Erythroblast (primary cell): ENCODE data around the gene PDE8B.

ENCODE experiments used
- DNase-seq, 2 experiments: peaks; one replicate each; lab custom pipeline; 2025; lab: John Stamatoyannopoulos, UW
- GATA1 ChIP-seq: IDR thresholded peaks from 2 replicates; pipeline ENCODE4 v1.6.1; 2011; ENCODE audit warnings: low read depth, mild to moderate bottlenecking, control low read depth, low read length, moderate library complexity
- POLR2A ChIP-seq: IDR thresholded peaks from 2 replicates; pipeline ENCODE4 v1.6.1; 2011; ENCODE audit warnings: mild to moderate bottlenecking, low read length

The PDE8B gene

DNA sequence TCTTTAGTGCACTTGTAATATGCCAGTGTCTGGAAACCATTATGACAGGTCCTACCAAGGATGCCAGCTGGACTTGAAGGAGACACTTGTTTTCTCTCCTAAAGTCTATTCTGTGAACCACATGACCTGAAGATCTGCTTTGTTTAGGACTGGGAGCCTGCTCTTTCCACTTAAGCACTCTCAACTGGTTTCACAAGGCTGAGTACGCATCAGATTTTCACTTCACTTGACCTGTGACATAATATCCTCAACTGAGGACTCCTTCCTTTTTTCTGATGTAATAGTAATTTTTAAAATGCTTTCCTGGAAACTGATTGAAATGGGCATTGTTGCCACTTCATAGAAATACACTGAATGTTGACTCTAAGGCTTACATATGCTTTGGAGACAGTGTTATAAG, 52.2 kb downstream of the PDE8B start:
- no peak for DNase-seq
- TF ChIP-seq POLR2A, result no peak

DNA sequence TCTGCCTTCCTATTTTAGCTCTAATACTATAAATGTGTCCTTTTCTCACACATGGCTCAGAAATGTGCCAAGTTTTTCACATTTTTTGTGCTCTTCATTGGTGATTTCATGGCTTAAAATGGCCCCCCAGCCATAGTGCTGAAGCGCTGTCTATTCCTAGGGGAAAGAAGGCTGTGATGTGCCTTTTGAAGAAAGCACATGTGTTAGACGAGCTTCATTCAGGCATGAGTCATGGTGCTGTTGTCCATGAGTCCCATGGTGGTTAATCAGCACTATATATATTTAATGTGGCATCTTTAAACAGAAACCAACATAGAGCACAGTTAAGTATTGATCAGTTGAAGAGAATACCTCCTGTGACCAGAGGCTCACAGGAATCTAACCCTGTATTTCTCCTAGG, 55.8 kb downstream of the PDE8B start:
- DNase-seq, result no peak
- no peak for TF ChIP-seq POLR2A

DNA sequence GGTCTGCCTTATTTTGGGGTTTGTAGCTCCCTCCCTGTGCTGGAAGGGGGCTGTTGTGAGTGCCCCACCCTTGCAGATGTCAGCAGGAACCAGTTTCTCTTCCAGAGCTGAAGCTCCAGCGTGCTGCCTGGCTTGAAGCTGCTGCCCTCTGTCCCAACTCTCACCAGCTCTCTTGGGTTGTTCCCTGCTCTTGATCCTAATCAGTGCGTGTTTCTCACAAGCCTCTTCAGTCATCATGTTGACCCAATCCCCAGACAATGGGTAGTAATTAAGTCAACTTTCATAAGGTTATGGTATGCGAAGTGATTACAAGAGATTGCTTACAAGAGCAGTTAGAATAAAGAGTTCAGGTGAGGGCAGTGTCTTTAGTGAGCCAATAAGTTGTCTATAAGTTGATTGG, 57.0 kb downstream of the PDE8B start:
- DNase-seq, result no peak
- TF ChIP-seq POLR2A, result no peak

DNA sequence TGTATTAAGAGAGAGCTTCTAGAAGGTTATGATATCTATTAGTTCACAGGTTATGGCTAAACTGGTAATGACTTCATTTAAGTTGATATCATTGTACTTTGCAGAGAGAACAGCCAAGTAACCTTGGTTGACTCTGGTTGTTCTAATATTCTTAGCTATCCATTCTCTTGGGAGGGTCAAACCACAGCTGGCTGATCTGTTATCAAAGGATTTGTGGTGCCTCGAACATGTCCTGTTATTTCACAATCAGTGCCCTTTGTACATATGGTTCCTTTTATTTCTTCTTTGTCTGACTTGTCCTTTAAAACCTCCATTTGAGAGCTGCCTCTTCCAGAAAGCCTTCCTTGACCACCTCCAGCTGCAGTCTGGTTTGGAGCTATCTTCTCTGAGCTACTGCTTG, 61.7 kb downstream of the PDE8B start:
- no peak for DNase-seq
- TF ChIP-seq POLR2A (no peak), GATA1 (no peak)

DNA sequence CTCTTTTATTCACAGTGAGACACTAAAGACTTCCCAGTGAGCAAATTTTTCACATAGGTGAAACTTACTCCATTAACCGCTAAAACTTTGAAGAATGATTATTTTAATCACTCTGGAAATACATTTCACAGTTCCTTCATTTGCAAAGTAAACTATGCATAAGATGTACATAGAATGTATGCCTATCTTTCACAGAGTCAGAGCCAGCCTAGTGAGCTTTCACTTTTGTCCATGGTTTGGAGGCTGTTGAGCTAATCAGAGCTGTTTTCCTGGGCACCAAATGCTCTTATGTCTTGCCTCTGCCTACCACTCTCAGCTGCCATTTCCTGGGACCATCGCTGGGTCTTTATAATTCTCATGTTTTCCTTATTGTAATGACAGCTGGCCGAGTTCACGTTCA, 67.3 kb downstream of the PDE8B start:
- no peak for DNase-seq
- TF ChIP-seq GATA1, result no peak
- TF ChIP-seq POLR2A, result no peak

DNA sequence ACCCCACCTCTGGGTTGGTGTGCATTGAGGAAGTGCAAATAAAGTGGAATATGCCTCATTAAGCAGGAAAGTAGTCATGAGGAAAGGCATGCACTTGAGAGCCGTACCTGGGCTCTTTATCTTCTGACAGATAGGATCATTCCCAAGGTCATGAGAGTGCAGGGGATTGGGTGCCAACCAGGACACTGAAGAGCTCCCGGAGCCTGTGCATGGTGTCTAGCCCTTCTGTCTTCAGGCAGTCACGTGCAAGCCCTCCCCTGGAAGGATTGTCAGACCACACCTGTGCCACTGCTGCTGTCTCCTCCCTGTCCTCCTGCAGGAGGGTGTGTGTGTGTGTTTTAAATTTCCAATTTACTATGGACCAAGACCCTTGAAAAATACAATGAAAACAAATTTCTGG, 69.6 kb downstream of the PDE8B start:
- DNase-seq, result no peak
- TF ChIP-seq POLR2A (no peak), GATA1 (no peak)

DNA sequence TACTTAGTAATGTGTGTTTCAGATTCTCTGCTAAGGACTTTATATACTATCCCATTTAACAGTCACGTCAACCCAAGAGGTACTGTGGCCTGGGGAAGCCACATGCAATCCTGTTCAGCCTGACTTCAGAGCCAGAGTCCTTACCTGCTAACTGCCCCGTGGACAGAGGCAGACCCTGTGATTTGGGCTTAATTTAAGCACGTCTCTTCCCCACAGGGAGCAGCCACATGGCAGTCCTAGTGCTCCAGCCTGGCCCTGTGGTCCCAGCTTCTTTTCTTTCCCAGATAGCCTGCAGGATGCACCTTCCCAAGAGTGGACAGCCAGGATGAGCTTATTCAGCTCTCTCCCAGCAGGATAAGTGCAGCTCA, 71.5 kb downstream of the PDE8B start:
- TF ChIP-seq GATA1 (no peak), POLR2A (no peak)
- DNase-seq, result no peak

DNA sequence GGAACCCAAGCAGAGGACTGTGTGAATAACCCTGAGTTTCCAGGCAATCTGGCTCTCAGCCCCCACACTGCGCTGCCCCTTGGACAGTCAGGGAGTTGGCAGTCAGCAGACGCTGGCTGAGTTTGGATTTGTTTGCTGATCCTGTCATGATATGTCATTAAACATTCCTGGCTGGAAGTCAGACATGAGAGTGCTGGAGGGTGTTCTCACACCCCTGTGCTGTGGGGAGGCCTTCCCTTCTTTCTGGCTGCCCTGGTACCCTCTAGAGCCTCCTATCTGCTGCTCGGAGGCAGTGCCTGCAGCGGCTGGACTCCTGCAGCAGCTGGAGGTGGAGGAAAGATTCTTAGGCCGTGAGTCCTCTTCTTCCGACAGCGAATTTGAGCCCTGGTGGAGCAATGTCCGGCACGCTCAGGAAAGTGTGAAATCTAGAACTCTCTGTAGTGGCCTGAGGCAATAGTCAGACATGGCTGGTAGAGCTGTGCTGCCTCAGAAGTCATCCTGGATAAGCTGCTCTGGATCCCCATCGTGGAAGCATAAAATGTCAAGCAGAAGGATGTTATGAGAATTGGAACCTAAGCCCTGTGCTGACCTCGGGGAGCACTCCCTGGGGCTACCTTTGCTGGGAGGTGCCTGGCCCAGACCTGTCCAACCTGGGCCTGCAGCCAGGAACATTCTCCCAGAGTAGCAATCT, 72.0 kb downstream of the PDE8B start:
- TF ChIP-seq POLR2A, result no peak
- TF ChIP-seq GATA1, result no peak
- no peak for DNase-seq

DNA sequence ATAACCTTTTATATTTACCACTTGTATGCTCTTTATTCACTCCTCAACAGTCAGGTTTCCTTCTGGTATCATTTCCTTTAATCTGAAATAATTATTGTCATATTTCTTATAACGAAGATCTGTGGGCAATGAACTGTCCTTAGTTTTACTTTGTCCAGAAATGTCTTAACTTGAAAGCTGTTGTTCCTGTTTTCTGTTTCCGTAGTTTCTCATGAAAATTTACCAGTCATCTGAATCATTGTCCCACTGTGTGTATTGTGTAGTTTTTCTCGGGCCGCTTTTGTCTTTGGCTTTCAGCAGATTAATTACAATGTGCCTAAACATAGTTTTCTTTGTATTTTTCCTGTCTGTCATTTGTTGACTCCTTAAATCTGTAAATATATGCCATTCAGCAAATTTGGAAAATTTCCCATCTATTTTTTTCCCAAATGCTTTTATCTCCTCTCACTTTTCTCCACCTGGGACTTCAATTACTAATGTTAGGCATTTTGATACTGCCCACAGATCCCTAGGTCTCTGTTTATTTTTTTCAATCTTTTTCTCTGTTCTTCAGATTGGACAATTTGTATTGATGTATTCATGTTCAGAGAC, 74.9 kb downstream of the PDE8B start:
- no peak for TF ChIP-seq POLR2A
- no peak for TF ChIP-seq GATA1
- DNase-seq, result no peak

DNA sequence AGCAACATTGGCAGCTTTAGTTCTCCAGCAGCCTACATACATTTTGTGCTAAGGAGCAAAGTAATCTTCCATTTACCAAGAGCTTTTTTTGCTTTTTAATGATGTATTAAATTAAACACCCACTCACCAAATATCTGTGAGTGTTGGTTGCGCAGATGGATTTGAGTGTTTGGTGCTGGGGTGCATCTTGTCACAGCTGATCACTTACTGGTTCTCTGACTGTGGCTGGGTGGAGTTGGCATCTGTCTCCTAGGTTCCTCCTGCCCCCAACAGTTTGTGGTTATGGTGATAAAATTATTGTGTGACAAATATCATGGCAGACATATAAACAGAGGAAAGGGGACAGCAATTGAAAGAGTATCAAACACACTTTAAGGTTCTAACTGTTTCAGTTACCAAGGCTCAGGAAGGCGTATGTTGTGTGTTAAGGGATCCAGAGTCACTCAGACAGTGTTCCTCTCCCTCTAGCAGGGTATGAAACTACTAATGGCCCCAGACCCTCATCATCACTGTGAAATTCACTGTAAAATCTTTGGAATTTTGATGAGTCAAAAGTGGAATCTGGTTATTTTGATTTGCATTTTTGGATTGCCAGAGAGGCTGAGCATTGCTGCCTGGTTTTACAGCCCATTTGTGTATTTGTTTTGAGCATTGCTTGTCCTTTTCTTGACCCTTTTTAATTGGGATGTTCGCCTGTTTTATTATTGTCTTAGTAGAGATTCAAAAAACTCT, 81.7 kb downstream of the PDE8B start:
- TF ChIP-seq GATA1 (no peak), POLR2A (no peak)
- no peak for DNase-seq

DNA sequence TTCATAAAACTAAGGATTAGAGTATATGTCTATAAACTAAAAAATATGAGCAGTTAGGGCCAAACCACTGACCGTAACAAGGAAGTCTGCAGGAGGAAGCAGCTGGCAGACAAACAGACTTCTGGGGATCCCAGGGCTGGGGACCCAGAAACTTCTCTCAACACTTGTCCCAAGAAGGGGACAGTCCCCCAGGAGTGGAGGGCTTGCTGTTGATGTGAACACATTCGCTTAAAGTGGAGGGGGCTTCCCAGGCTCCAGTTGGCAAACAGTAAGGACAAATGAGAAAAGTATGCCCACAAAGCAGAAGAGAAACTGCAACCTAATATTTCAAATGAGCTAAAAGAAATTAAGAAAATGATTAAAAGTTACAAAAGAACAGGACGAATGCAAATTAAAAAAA, 83.7 kb downstream of the PDE8B start:
- no peak for DNase-seq
- TF ChIP-seq POLR2A (no peak), GATA1 (no peak)

DNA sequence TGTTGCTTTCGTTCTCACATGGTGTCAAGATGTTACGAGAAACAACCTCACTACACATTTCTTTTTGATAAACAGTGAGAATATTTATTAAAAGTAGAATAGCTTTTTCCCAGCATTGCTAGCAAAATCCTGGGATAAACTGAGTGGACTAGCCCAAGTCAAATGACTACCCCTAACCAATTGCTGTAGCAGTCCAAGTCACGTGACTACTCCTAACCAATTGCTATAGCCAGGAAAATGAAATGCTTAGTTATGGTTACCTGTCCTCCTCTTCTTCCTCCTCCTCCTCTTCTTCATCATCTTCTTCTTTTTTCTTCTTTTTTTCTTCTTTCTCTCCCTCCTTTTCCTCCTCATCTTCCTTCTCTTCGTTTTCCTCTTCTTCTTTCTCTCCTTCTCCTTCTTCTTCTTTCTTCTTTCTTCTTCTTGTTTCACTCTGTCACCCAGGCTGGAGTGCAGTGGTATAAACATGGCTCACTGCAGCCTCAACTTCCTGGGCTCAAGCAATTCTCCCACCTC, 85.4 kb downstream of the PDE8B start:
- no peak for TF ChIP-seq GATA1
- no peak for TF ChIP-seq POLR2A
- no peak for DNase-seq

DNA sequence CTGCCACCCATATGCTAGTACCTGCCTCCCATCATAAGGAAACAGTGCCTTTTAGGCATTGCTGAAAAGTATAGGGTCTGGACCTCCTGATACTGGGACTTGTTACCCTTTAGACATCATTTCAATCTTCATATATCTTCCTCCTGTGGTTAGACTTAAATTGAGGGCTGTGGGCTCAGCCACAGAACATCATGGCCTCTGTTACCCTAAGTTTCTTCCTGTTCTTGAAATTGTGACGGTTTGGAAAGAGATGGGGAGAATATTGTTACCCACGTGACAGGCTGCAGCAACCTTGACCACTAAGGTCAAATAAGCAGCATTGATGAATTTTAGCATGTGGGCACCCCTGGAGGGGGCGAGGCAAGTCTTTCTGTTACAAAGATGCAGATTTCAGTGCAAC, 87.7 kb downstream of the PDE8B start:
- no peak for TF ChIP-seq GATA1
- TF ChIP-seq POLR2A, result no peak
- no peak for DNase-seq

DNA sequence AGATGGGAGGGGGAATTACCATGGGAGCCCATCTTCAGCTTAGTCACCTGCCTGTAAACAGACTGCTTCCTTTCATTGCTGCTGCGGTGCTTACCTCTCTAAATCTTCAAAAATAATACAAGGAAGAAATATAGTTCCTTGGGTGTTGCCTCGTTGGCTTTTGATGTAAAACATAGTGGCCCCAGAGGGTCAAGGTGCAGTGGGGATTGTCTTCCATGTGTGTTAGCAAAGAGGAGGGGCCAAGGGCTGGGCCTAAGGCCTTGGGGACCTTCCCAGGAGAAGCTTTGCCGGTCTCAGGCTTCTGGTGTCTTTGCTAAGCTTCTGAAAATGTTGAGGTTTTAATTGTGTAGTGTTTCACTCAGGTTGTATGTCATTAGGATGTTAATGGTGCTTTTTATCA, 90.0 kb downstream of the PDE8B start:
- TF ChIP-seq POLR2A, result no peak
- TF ChIP-seq GATA1, result no peak

More for the DNA sequence above, 90.0 kb downstream of the PDE8B start:
- no peak for DNase-seq
